Esophagus squamous epithelium (tissue), 4 donors: ENCODE measurements around the gene GET4.
"Not testable (repeated sequence)": the region's sequence is repeated elsewhere in the genome, so short reads cannot be mapped to it uniquely, and the experiment has no call there.

ENCODE experiments used
- POLR2A ChIP-seq, 4 donors: fragments of 450-650 bp; IDR thresholded peaks; one replicate each; pipeline ENCODE4 v1.6.1; 2017; ENCODE audit warnings: antibody characterized with exemption in 4 of 4, mild to moderate bottlenecking in 4 of 4, moderate library complexity in 3 of 4
- TF ChIP-seq, protein P1 (sequence below), 6 experiments: fragments of 450-650 bp in 4 of 6; fragments of 200-600 bp in 2 of 6; sonication (generic) in 2 of 6; IDR thresholded peaks; one replicate each; pipeline ENCODE4 v1.5.1; 2016 to 2019; ENCODE audit warnings: antibody characterized with exemption in 6 of 6, mild to moderate bottlenecking in 4 of 6, moderate library complexity in 4 of 6

DNA sequence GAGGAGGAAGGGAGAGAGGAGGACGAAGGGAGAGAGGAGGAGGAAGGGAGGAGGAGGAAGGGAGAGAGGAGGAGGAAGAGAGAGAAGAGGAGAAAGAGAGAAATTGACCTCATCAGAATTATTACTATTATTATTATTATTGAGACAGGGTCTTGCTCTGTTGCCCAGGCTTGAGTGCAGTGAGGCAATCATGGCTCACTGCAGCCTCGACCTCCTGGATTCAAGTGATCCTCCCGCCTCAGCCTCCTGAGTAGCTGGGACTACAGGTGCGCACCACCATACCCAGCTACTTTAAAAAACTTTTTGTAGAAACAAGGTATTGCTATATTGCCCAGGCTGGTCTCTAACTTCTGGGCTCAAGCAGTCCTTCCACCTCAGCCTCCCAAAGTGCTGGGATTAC lies 67.4 kb downstream of the GET4 start:
- TF ChIP-seq POLR2A (IDR thresholded peaks at IDR 0.05) = not testable (repeated sequence)
- TF ChIP-seq, protein P1, sequence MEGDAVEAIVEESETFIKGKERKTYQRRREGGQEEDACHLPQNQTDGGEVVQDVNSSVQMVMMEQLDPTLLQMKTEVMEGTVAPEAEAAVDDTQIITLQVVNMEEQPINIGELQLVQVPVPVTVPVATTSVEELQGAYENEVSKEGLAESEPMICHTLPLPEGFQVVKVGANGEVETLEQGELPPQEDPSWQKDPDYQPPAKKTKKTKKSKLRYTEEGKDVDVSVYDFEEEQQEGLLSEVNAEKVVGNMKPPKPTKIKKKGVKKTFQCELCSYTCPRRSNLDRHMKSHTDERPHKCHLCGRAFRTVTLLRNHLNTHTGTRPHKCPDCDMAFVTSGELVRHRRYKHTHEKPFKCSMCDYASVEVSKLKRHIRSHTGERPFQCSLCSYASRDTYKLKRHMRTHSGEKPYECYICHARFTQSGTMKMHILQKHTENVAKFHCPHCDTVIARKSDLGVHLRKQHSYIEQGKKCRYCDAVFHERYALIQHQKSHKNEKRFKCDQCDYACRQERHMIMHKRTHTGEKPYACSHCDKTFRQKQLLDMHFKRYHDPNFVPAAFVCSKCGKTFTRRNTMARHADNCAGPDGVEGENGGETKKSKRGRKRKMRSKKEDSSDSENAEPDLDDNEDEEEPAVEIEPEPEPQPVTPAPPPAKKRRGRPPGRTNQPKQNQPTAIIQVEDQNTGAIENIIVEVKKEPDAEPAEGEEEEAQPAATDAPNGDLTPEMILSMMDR (IDR thresholded peaks at IDR 0.05) = not testable (repeated sequence)
